GM12872 (cell line): ENCODE results near the gene TMEM94.

Experiments
- TF ChIP-seq, protein P1 (sequence below): IDR thresholded peaks from 3 replicates; pipeline ENCODE4 v1.5.1; 2011; ENCODE audit warnings: low read depth, mild to moderate bottlenecking, low read length, moderate library complexity; ENCODE audit not compliant: insufficient read depth

The TMEM94 gene

DNA sequence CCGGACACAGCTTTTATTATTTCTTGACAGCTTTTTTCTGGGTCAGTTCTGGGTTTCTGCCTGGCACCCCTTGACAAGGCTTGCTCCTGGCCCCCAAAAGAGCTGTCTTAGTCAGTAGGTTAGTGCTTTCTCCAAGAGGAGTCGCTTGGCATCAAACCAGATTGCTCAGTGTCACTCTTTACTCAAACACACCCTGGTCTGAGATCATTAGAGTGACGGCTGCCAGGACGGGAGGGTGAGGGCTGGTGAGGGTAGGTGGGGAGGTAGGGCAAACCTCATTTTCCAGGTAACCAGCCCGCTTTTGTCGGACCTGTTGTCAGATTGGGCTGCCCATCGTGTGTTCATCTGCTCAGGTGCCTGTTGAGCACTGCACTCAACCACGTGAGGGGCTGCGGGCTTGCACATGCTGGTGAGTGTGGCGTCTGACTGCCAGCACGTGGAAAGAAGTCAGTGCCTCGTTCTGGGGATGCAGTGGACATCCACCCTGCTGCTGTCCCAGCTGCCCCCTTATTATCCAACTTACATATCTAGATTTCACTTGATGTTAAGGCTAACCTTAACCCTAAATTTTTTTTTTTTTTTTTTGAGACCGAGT is 12.4 kb downstream of the TMEM94 start:
- TF ChIP-seq, protein P1, sequence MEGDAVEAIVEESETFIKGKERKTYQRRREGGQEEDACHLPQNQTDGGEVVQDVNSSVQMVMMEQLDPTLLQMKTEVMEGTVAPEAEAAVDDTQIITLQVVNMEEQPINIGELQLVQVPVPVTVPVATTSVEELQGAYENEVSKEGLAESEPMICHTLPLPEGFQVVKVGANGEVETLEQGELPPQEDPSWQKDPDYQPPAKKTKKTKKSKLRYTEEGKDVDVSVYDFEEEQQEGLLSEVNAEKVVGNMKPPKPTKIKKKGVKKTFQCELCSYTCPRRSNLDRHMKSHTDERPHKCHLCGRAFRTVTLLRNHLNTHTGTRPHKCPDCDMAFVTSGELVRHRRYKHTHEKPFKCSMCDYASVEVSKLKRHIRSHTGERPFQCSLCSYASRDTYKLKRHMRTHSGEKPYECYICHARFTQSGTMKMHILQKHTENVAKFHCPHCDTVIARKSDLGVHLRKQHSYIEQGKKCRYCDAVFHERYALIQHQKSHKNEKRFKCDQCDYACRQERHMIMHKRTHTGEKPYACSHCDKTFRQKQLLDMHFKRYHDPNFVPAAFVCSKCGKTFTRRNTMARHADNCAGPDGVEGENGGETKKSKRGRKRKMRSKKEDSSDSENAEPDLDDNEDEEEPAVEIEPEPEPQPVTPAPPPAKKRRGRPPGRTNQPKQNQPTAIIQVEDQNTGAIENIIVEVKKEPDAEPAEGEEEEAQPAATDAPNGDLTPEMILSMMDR, result no peak

DNA sequence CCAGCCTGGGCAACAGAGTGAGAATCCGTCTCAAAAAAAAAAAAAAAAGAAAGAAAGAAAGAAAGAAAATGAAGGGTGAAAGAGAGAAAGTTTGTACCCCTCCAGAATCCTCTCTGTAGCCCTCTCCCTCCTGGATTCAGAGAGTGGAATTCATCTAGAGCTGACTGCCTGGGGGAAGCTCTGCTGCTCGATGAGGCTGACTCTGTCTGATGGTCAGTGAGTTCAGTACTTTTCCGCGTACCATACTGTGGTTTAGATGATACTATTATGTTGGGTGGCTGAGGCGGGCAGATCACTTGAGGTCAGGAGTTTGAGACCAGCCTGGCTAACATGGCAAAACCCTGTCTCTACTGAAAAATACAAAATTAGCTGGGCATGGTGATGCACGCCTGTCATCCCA is 14.8 kb downstream of the TMEM94 start:
- TF ChIP-seq, protein P1, result no peak

DNA sequence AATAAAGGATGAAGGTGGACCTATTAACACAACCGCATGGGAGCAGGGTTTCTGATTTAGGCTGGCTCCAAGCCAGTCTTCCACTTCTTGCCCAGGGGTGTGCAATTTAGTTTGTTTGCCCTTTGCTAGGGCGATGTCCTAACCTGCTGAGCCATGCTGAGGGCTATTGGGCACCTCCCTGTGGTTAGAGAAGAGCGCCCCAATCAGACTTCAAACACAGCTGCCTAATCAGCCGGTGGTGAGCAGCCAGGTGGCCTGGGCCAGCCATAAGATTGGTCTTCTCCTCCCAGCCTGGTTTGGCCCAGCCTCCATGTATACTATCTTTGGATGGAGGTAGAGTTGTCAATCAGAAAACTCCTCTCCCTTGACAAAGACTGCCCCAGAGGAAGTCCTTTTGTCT is 15.7 kb downstream of the TMEM94 start:
- TF ChIP-seq, protein P1, result no peak

DNA sequence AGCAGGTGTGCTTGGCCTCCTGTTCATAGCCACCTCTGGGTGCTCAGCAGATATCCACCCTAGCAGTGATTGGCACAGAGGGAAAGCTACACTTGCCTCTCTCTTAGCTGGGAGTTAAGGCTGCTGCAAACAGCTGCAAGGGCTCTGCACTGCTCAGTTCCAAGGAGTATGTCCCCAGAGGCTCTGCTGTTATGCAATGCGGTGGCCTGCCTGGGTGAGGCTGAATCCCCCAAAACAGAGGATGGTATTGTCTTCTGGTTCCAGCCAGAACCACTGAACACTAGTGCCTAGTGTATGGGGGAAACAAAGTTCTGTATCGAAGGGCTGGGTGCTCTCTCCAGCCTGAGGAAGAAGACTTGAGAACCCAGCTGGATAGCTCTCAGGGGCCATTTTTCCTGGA is 16.8 kb downstream of the TMEM94 start:
- TF ChIP-seq, protein P1, result no peak

DNA sequence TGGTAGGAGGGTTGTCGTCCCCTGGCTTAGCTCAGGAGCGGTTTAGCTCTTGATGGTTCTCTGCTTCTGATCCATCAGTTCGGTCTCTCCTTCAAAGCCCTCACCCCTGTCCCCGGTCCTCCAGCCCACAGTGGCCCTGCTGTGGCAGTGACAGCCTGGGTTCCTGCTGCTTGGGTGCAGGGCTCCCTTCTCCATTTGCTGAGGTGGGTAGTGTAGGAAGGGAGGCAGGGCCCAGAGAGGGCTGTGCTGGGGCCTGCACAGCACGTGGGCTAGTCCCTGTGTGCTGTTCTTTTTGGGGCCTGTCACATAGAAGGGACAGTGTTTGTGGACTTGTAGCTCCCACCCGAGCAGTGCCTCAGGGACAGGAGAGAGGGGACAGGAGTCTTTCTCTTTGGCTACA is 18.3 kb downstream of the TMEM94 start:
- TF ChIP-seq, protein P1, result no peak

DNA sequence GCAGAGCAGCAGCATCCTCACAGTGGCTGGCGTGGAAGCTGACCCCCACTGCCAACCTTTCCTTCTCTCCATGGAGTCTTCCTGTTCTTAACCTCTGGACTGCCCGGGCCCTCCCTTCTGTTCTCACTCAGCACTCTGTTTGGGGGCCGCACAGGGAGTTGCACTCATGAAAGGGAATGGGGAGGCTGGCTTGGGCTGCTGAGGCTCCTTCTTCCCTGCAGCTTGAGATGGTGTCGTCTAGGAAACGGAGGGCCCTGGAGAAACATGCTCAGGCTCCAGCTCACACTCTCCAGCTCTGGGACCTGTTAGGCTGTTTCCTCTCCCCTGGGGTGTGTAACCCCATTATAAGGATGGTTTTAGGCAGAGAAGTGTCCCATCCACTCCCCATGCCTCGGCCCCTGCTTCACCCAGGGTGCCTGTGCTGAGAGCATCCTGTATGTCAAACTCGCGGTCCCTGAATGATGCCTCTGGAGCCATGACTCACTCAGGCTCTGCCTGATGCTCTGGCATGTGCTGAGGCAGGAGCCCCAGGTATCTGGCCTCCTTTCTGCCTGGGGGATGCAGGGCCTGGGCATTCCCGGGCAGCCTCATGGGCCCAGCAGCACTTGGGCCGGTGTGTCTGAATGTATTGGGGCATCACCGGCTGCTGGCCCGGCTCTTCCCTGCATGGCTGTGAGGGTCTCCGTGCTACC is 18.9 kb downstream of the TMEM94 start:
- TF ChIP-seq, protein P1, result no peak

DNA sequence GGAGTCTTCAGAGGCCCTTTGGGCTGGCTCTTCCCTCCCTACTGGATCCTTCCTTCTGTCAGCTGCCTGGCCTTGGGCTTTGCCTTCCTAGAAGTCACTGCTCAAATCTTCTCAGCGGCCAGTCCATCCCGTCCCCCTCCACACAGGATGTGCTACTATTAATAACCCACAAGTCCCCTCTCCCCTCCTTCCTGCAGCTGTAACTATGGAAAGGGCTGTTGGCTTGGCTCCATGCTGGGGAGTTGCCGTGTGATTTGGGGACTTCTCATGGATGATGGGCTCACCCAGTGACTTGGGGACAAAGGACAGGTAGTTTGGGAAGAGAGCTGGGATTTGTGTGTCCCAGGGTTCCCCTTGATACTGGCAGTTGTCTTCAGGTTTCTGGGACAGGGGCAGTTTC is 19.4 kb downstream of the TMEM94 start:
- TF ChIP-seq, protein P1, result no peak
